OCI-LY3 (cell line): ENCODE data around the gene GALNTL6.

Experiments
- EZH2phosphoT487 ChIP-seq: fragments of 200-600 bp; shearing (Covaris generic); IDR thresholded peaks from 2 replicates; pipeline ENCODE4 v1.6.1; 2018; ENCODE audit warnings: antibody characterized with exemption, mixed run types, low read depth
- TF ChIP-seq, protein P1 (sequence below): fragments of 200-600, 300-600 bp; sonication (generic); IDR thresholded peaks from 2 replicates; pipeline ENCODE4 v1.5.1; 2014; ENCODE audit warnings: antibody characterized with exemption, low read length, low read depth

DNA sequence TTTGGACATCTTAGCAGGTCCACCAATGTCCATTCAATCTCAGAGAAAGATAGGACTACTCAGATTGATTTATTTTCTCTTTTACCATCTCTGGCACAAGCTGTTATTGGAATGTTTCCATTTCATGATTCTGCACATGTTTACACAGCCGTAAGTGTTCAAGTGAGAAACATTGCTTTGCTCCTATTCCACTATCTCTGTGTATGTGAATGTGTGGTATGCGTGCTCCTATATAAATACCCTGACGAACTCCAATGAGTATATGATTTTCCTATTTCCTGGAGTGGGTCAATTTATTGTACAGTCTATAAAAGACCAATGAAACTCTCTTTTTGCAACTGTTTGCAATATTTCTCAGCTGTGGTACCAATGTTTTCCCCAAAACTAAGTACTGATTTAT lies 1134.4 kb downstream of the GALNTL6 start:
- TF ChIP-seq, protein P1, sequence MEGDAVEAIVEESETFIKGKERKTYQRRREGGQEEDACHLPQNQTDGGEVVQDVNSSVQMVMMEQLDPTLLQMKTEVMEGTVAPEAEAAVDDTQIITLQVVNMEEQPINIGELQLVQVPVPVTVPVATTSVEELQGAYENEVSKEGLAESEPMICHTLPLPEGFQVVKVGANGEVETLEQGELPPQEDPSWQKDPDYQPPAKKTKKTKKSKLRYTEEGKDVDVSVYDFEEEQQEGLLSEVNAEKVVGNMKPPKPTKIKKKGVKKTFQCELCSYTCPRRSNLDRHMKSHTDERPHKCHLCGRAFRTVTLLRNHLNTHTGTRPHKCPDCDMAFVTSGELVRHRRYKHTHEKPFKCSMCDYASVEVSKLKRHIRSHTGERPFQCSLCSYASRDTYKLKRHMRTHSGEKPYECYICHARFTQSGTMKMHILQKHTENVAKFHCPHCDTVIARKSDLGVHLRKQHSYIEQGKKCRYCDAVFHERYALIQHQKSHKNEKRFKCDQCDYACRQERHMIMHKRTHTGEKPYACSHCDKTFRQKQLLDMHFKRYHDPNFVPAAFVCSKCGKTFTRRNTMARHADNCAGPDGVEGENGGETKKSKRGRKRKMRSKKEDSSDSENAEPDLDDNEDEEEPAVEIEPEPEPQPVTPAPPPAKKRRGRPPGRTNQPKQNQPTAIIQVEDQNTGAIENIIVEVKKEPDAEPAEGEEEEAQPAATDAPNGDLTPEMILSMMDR = no peak
- no peak for TF ChIP-seq EZH2phosphoT487
